NCI-H146 (cell line): ENCODE data around the gene IRX6.

Source experiments
- DNase-seq: peaks from one replicate; lab custom pipeline; 2025; lab: John Stamatoyannopoulos, UW

Gene IRX6

GRCh38 chr16:55323637-55324271, at the start of gene IRX6:
TSS of gene IRX6 (plus strand) at chr16:55324203. CDS start at chr16:55325092, 889 bp downstream.
- no peak for DNase-seq

- DNase-seq: no peak
Measured at GRCh38 chr16:55274391-55274790, 49.6 kb upstream of the IRX6 start.

- DNase-seq: no peak
Measured at GRCh38 chr16:55275167-55275566, 48.8 kb upstream of the IRX6 start.

- DNase-seq: no peak
Measured at GRCh38 chr16:55275869-55276268, 48.1 kb upstream of the IRX6 start.

GRCh38 chr16:55277536-55277935, 46.5 kb upstream of the IRX6 start:
- no peak for DNase-seq

GRCh38 chr16:55279598-55279997, 44.4 kb upstream of the IRX6 start:
- DNase-seq: no peak

- no peak for DNase-seq
Measured at GRCh38 chr16:55280587-55280986, 43.4 kb upstream of the IRX6 start.

- no peak for DNase-seq
Measured at GRCh38 chr16:55282441-55282840, 41.6 kb upstream of the IRX6 start.

GRCh38 chr16:55283812-55284717, 39.9 kb upstream of the IRX6 start:
- DNase-seq: no peak

- no peak for DNase-seq
Measured at GRCh38 chr16:55284718-55285099, 39.3 kb upstream of the IRX6 start.

- DNase-seq: no peak
Measured at GRCh38 chr16:55285586-55285985, 38.4 kb upstream of the IRX6 start.

- no peak for DNase-seq
Measured at GRCh38 chr16:55289353-55289752, 34.6 kb upstream of the IRX6 start.

- DNase-seq: no peak
Measured at GRCh38 chr16:55291847-55292246, 32.2 kb upstream of the IRX6 start.

- no peak for DNase-seq
Measured at GRCh38 chr16:55292491-55292890, 31.5 kb upstream of the IRX6 start.

- no peak for DNase-seq
Measured at GRCh38 chr16:55294129-55294528, 29.9 kb upstream of the IRX6 start.

- no peak for DNase-seq
Measured at GRCh38 chr16:55294931-55295342, 29.1 kb upstream of the IRX6 start.

- DNase-seq: no peak
Measured at GRCh38 chr16:55297062-55297909, 26.7 kb upstream of the IRX6 start.

- DNase-seq: no peak
Measured at GRCh38 chr16:55297910-55298479, 26.0 kb upstream of the IRX6 start.

- DNase-seq: no peak
Measured at GRCh38 chr16:55301385-55302008, 22.5 kb upstream of the IRX6 start.

- DNase-seq: no peak
Measured at GRCh38 chr16:55302635-55303034, 21.4 kb upstream of the IRX6 start.

GRCh38 chr16:55308973-55309372, 15.0 kb upstream of the IRX6 start:
- DNase-seq: no peak

GRCh38 chr16:55322327-55322726, 1.7 kb upstream of the IRX6 start:
- DNase-seq: no peak
